Keratinocyte (primary cell): ENCODE measurements around the gene TSPY3.
"Not testable (repeated sequence)": the region's sequence is repeated elsewhere in the genome, so short reads cannot be mapped to it uniquely, and the experiment has no call there.

Experiments used
- CTCF ChIP-seq, 3 experiments: IDR thresholded peaks in 1 of 3; conservative IDR thresholded peaks in 1 of 3; optimal IDR thresholded peaks in 1 of 3; 2 replicates in 2 of 3; 3 replicates in 1 of 3; pipeline versions ENCODE3 to v1.5.1; 2011; ENCODE audit warnings: low read length in 3 of 3, mild to moderate bottlenecking in 3 of 3, moderate library complexity in 2 of 3, control low read depth in 1 of 3, inconsistent platforms in 1 of 3; ENCODE audit not compliant: insufficient read depth in 2 of 3; ENCODE audit errors: extremely low read depth in 1 of 3
- EZH2 ChIP-seq: IDR thresholded peaks from one replicate; pipeline ENCODE4 v1.6.1; 2012; ENCODE audit warnings: inconsistent platforms, mild to moderate bottlenecking, low read length, moderate library complexity

GRCh38 chrY:9398121-9398520 is at the start of gene TSPY3:
- not testable (repeated sequence) for TF ChIP-seq EZH2; CTCF (optimal IDR thresholded peaks at IDR 0.05 in 1 of 3, IDR thresholded peaks at IDR 0.05 in 1 of 3, conservative IDR thresholded peaks at IDR 0.05 in 1 of 3; ENCODE audit: extremely low read depth in 1 of 3, insufficient read depth in 2 of 3, low read length in 3 of 3)
